NCI-H226 (cell line): ENCODE data around the gene PCID2.
"Not testable (repeated sequence)": the region's sequence is repeated elsewhere in the genome, so short reads cannot be mapped to it uniquely, and the experiment has no call there.

Experiments used
- DNase-seq: peaks from one replicate; pipeline ENCODE4 v3.0.0-alpha.2; 2015

Gene PCID2

GRCh38 chr13:113208421-113209335, at the start of gene PCID2:
Gene PCID2 (minus strand): TSS chr13:113208669. CDS start chr13:113208634, 35 bp downstream.
- peak; percentile 85 for DNase-seq

GRCh38 chr13:113257908-113258307, 49.4 kb upstream of the PCID2 start:
- DNase-seq, result not testable (repeated sequence)

GRCh38 chr13:113252516-113253095, 44.1 kb upstream of the PCID2 start:
- no peak for DNase-seq

- DNase-seq, result no peak
Observed at GRCh38 chr13:113245849-113246796, 37.7 kb upstream of the PCID2 start.

GRCh38 chr13:113243847-113244246, 35.4 kb upstream of the PCID2 start:
- no peak for DNase-seq

GRCh38 chr13:113241623-113242022, 33.2 kb upstream of the PCID2 start:
- DNase-seq, result not testable (repeated sequence)

GRCh38 chr13:113239986-113240385, 31.5 kb upstream of the PCID2 start:
- DNase-seq, result no peak

GRCh38 chr13:113239357-113239756, 30.9 kb upstream of the PCID2 start:
- DNase-seq, result no peak

- no peak for DNase-seq
Observed at GRCh38 chr13:113238536-113238935, 30.1 kb upstream of the PCID2 start.

- no peak for DNase-seq
Observed at GRCh38 chr13:113233101-113233500, 24.6 kb upstream of the PCID2 start.

- no peak for DNase-seq
Observed at GRCh38 chr13:113232208-113233003, 23.9 kb upstream of the PCID2 start.

GRCh38 chr13:113231306-113232207, 23.1 kb upstream of the PCID2 start:
- no peak for DNase-seq

GRCh38 chr13:113229791-113230190, 21.3 kb upstream of the PCID2 start:
- no peak for DNase-seq

GRCh38 chr13:113229161-113229560, 20.7 kb upstream of the PCID2 start:
- DNase-seq, result no peak

GRCh38 chr13:113226873-113227450, 18.5 kb upstream of the PCID2 start:
- no peak for DNase-seq

GRCh38 chr13:113225515-113225914, 17.0 kb upstream of the PCID2 start:
- DNase-seq, result no peak

GRCh38 chr13:113224486-113224885, 16.0 kb upstream of the PCID2 start:
- no peak for DNase-seq

GRCh38 chr13:113223070-113223469, 14.6 kb upstream of the PCID2 start:
- DNase-seq, result no peak

GRCh38 chr13:113220877-113221276, 12.4 kb upstream of the PCID2 start:
- no peak for DNase-seq

GRCh38 chr13:113220141-113220598, 11.7 kb upstream of the PCID2 start:
- no peak for DNase-seq
